Sigmoid colon (tissue), 7 donors: ENCODE results near the gene EOMES. TPM values are rescaled to one million over a fixed set of nuclear protein-coding genes. Genes with fewer than 3 reads are reported as not detected.

Experiments
- DNase-seq: peaks from one replicate; pipeline ENCODE4 v3.0.0-alpha.2; 2019
- H3K27ac ChIP-seq, 4 donors: fragments of 200-600 bp; sonication (generic); one replicate each; pipeline ENCODE4 v1.5.1; 2016 to 2019; ENCODE audit warnings: mild to moderate bottlenecking in 1 of 4
- H3K27me3 ChIP-seq, 3 donors: fragments of 200-600 bp; sonication (generic); one replicate each; pipeline ENCODE4 v1.5.1; 2019; ENCODE audit warnings: mild to moderate bottlenecking in 1 of 3
- H3K36me3 ChIP-seq, 4 donors: fragments of 200-600 bp; sonication (generic); one replicate each; pipeline ENCODE4 v1.5.1; 2016 to 2019
- H3K4me1 ChIP-seq, 4 donors: fragments of 200-600 bp; sonication (generic); one replicate each; pipeline ENCODE4 v1.5.1; 2017 to 2019
- H3K4me3 ChIP-seq, 4 donors: fragments of 200-600 bp; sonication (generic); one replicate each; pipeline ENCODE4 v1.5.1; 2017 to 2019; ENCODE audit warnings: mild to moderate bottlenecking in 2 of 4, moderate library complexity in 1 of 4
- H3K9me3 ChIP-seq, 4 donors: fragments of 200-600 bp in 3 of 4; sonication (generic) in 3 of 4; one replicate each; pipeline versions ENCODE4 v1.5.1 to v1.6.1; 2013 to 2019
- CTCF ChIP-seq, 4 experiments: fragments of 450-650 bp in 3 of 4; fragments of 200-600 bp in 1 of 4; IDR thresholded peaks; one replicate each; pipeline ENCODE4 v1.5.1; 2016 to 2019; ENCODE audit warnings: antibody characterized with exemption in 4 of 4, mild to moderate bottlenecking in 3 of 4, moderate library complexity in 2 of 4
- EP300 ChIP-seq, 4 donors: sonication (generic); formaldehyde crosslinking; IDR thresholded peaks; one replicate each; pipeline ENCODE4 v1.6.1; 2017; ENCODE audit warnings: antibody characterized with exemption in 4 of 4
- POLR2A ChIP-seq, 2 donors: fragments of 450-650 bp; IDR thresholded peaks; one replicate each; pipeline ENCODE4 v1.6.1; 2016; ENCODE audit warnings: antibody characterized with exemption in 2 of 2, mild to moderate bottlenecking in 2 of 2, moderate library complexity in 2 of 2
- POLR2AphosphoS5 ChIP-seq, 4 donors: sonication (generic); formaldehyde crosslinking; IDR thresholded peaks; one replicate each; pipeline ENCODE4 v1.6.1; 2017; ENCODE audit warnings: antibody characterized with exemption in 4 of 4
- WGBS, 2 donors: extraction: QIAGEN DNeasy Blood & Tissue Kit; methylation state at CpG; one replicate each; pipeline ENCODE4 v1.1.7; 2013; 5-methylcytosine and 5-hydroxymethylcytosine counted together
- intact Hi-C: fragments of 100-400 bp; cut with DNase I; formaldehyde crosslinking; loops from one replicate; pipeline ENCODE4 v1.15.1; 2023
- polyA plus RNA-seq, 3 donors: library from polyadenylated mRNA; stranded (reverse); fragments of 200-250 nt; gene quantifications; one replicate each; pipeline ENCODE4 v1.2.3, GENCODE V29; 2013
- total RNA-seq, 4 donors: library from RNA; depleted of rRNA; stranded (reverse); fragments of >200 nt; gene quantifications; one replicate each; pipeline ENCODE4 v1.1.0, GENCODE V29; 2016
- donor health status: healthy with polysubstance abuse.
- donor health status: Bipolar disorder and iron deficiency.
- donor health status: healthy.

Gene EOMES
- total and polyA plus RNA-seq, 7 donors: 0.23 to 0.67 TPM; not detected in 5

DNA sequence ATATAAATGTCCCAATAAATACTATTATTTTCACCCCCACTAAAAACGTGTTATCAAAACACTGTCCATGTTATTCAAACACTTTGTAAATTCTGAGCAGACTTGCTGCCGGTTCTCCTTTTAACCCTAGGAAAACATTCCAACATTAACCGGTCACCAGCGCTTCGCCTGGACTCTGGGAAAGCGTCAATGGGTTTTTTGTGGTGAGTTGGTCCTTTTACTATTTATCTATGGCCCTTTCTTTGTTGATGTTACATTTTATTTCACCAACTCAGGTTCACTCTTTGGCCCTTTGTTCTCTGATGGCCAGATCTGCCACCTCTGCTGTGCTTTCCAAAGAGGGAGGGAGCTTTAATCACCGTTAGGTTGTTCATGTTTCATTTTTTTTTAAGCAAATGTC, 4.1 kb upstream of the EOMES start:
- Histone ChIP-seq H3K27ac (no peak overlapping the region), H3K4me1 (peaks cover 0 to 63% (median 50%) of the 10 kb centered on the region in 4 donors), H3K9me3 (no peaks in the 10 kb centered on the region), H3K27me3 (peaks cover 76 to 100% (median 93%) of the 10 kb centered on the region in 3 donors), H3K36me3 (no peaks in the 10 kb centered on the region), H3K4me3 (no peak overlapping the region)
- 11 to 18% methylated on average over 7 of the region's 7 CpGs for WGBS, 2 donors
- DNase-seq: no peak
- TF ChIP-seq POLR2A (IDR thresholded peaks at IDR 0.05): no peak
- no peak for TF ChIP-seq POLR2AphosphoS5 (IDR thresholded peaks at IDR 0.05)
- TF ChIP-seq EP300 (IDR thresholded peaks at IDR 0.05): no peak
- TF ChIP-seq CTCF (IDR thresholded peaks at IDR 0.05): no peak
- intact Hi-C loops: no loop called here

DNA sequence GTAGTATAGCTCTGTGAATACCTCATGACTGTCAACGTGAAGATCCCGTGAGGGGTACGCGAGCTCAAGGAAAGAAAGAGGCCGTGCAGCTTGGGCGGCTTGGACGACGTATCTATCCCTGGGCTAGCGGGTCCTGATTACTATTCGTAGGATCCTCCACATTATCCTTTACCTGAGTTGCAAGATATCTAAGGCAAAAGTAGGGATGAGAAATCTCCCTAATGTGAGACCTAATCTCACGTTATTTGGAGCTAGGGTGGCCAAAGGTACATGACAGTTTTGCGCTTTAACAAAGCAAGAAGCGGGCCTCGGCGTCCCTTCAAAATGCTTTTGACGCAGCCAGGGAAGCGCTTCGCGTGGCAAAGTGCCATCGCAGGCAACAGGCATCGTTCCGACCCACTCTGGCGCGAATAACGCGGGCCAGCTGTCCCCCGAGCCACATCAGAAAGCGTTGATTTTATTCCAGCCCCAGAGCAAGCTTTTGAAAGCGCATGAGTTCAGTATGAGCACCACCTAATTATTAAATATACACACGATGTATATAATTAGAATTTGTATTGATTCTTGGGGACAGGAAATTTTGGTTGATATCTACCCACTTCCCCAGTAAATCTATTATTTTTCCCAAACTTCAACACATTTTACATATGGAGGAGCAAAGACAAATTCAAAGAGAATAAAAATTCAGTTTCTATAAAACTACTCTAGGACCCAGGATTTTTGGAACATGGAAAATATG, 2.5 kb upstream of the EOMES start:
- intact Hi-C loops: no loop called here
- peaks cover 0 to 53% (median 48%) of the 10 kb centered on the region in 4 donors for H3K4me1 ChIP-seq
- TF ChIP-seq CTCF (IDR thresholded peaks at IDR 0.05): no peak
- TF ChIP-seq POLR2AphosphoS5 (IDR thresholded peaks at IDR 0.05): no peak
- no peak for TF ChIP-seq POLR2A (IDR thresholded peaks at IDR 0.05)
- TF ChIP-seq EP300 (IDR thresholded peaks at IDR 0.05): no peak
- H3K36me3 ChIP-seq: no peaks in the 10 kb centered on the region
- peaks cover 70 to 100% (median 97%) of the 10 kb centered on the region in 3 donors for H3K27me3 ChIP-seq
- H3K4me3 ChIP-seq: no peak overlapping the region
- WGBS, 2 donors: 9 to 20% methylated on average over 30 of the region's 30 CpGs
- no peak for DNase-seq
- no peak overlapping the region for H3K27ac ChIP-seq
- no peaks in the 10 kb centered on the region for H3K9me3 ChIP-seq

- H3K27me3 ChIP-seq: peaks cover 63 to 100% (median 97%) of the 10 kb centered on the region in 3 donors
- TF ChIP-seq POLR2AphosphoS5 (IDR thresholded peaks at IDR 0.05): no peak
- TF ChIP-seq EP300 (IDR thresholded peaks at IDR 0.05): no peak
- no peak for TF ChIP-seq CTCF (IDR thresholded peaks at IDR 0.05)
- no peak for TF ChIP-seq POLR2A (IDR thresholded peaks at IDR 0.05)
- DNase-seq: no peak
- intact Hi-C loops: no loop called here
- peak overlapping the region in 2 of 4 donors; percentile 10 to 19 for H3K4me3 ChIP-seq
- H3K4me1 ChIP-seq: peaks cover 0 to 50% (median 44%) of the 10 kb centered on the region in 4 donors
- H3K9me3 ChIP-seq: no peaks in the 10 kb centered on the region
- H3K27ac ChIP-seq: no peak overlapping the region
- WGBS, 2 donors: 8 to 30% methylated on average over 37 of the region's 37 CpGs
- no peaks in the 10 kb centered on the region for H3K36me3 ChIP-seq
Measured at GRCh38 chr3:27723815-27724458, 1.8 kb upstream of the EOMES start.

GRCh38 chr3:27723456-27723814, 1.3 kb upstream of the EOMES start:
- Histone ChIP-seq H3K9me3 (no peaks in the 10 kb centered on the region), H3K27me3 (peaks cover 58 to 100% (median 93%) of the 10 kb centered on the region in 3 donors), H3K4me1 (peaks cover 0 to 45% (median 40%) of the 10 kb centered on the region in 4 donors), H3K27ac (no peak overlapping the region), H3K36me3 (no peaks in the 10 kb centered on the region), H3K4me3 (peak overlapping the region in 2 of 4 donors; percentile 10 to 19)
- 5 to 18% methylated on average over 15 of the region's 15 CpGs for WGBS, 2 donors
- TF ChIP-seq EP300 (IDR thresholded peaks at IDR 0.05) (no peak), CTCF (IDR thresholded peaks at IDR 0.05) (no peak), POLR2A (IDR thresholded peaks at IDR 0.05) (no peak), POLR2AphosphoS5 (IDR thresholded peaks at IDR 0.05) (no peak)
- no peak for DNase-seq
- intact Hi-C loops: no loop called here
